Neural cell (in vitro differentiated cells): ENCODE results near the gene UTP14C. TPM values are rescaled to one million over a fixed set of nuclear protein-coding genes. Genes with fewer than 3 reads are reported as not detected.

ENCODE experiments used
- H2AFZ ChIP-seq: fragments of 200-600, 300-800 bp; sonication (generic), shearing (Covaris generic); 2 replicates; pipeline ENCODE4 v1.6.0; 2014; ENCODE audit warnings: low read depth, mild to moderate bottlenecking, antibody characterized with exemption, low read length, moderate library complexity
- H3F3A ChIP-seq: fragments of 200-600 bp; shearing (Covaris generic); 2 replicates; pipeline ENCODE4 v1.6.1; 2016; ENCODE audit warnings: mild to moderate bottlenecking, moderate library complexity, mixed read lengths, antibody characterized with exemption, low read length; ENCODE audit not compliant: insufficient read depth, poor library complexity, severe bottlenecking
- H3K27ac ChIP-seq: fragments of 200-600, 300-800 bp; sonication (generic), shearing (Covaris generic); 2 replicates; pipeline ENCODE4 v1.5.1; 2014; ENCODE audit warnings: mild to moderate bottlenecking, low read length, moderate library complexity
- H3K27me3 ChIP-seq: fragments of 300-800, 200-600 bp; sonication (generic), shearing (Covaris generic); 2 replicates; pipeline ENCODE4 v1.6.0; 2014; ENCODE audit warnings: mild to moderate bottlenecking, low read depth, low read length, moderate library complexity; ENCODE audit not compliant: insufficient read depth
- H3K36me3 ChIP-seq: fragments of 300-800, 200-600 bp; sonication (generic), shearing (Covaris generic); 2 replicates; pipeline ENCODE4 v1.5.1; 2014; ENCODE audit warnings: mild to moderate bottlenecking, antibody characterized with exemption, low read length, moderate library complexity; ENCODE audit not compliant: insufficient read depth
- H3K4me2 ChIP-seq: fragments of 300-800, 200-600 bp; sonication (generic), shearing (Covaris generic); 2 replicates; pipeline ENCODE4 v1.6.0; 2014; ENCODE audit warnings: mild to moderate bottlenecking, low read length
- H3K4me3 ChIP-seq: fragments of 300-800, 200-600 bp; sonication (generic), shearing (Covaris generic); 2 replicates; pipeline ENCODE4 v1.5.1; 2014; ENCODE audit warnings: mild to moderate bottlenecking, low read length, moderate library complexity
- H3K79me2 ChIP-seq: fragments of 200-600 bp; shearing (Covaris generic); replicated peaks from 2 replicates; pipeline ENCODE4 v1.6.0; 2014; ENCODE audit warnings: mild to moderate bottlenecking, low read length, moderate library complexity; ENCODE audit not compliant: insufficient read depth
- H3K9ac ChIP-seq: fragments of 300-800, 200-600 bp; sonication (generic), shearing (Covaris generic); 2 replicates; pipeline ENCODE4 v1.6.1; 2016; ENCODE audit warnings: mild to moderate bottlenecking, low read length, mixed read lengths
- H3K9me2 ChIP-seq: fragments of 200-600 bp; shearing (Covaris generic); 2 replicates; pipeline ENCODE4 v1.6.1; 2016; ENCODE audit warnings: mild to moderate bottlenecking, low read length, mixed read lengths; ENCODE audit not compliant: insufficient read depth
- H3K9me3 ChIP-seq: fragments of 200-600, 300-800 bp; sonication (generic), shearing (Covaris generic); 2 replicates; pipeline ENCODE4 v1.6.1; 2016; ENCODE audit warnings: mild to moderate bottlenecking, mixed run types, low read length, moderate library complexity, mixed read lengths
- H4K20me1 ChIP-seq: fragments of 200-600 bp; shearing (Covaris generic); 2 replicates; pipeline ENCODE4 v1.6.1; 2016; ENCODE audit warnings: mild to moderate bottlenecking, mixed run types; ENCODE audit not compliant: insufficient read depth
- EP300 ChIP-seq: fragments of 450-650 bp; conservative IDR thresholded peaks from 2 replicates; pipeline ENCODE4 v1.6.1; 2014; ENCODE audit warnings: antibody characterized with exemption, mild to moderate bottlenecking, moderate library complexity; ENCODE audit not compliant: poor library complexity, severe bottlenecking
- EZH2 ChIP-seq: fragments of 200-600, 300-800 bp; shearing (Covaris generic), sonication (generic); IDR thresholded peaks from 2 replicates; pipeline ENCODE4 v1.6.1; 2014; ENCODE audit warnings: antibody characterized with exemption, low read length, borderline replicate concordance, mild to moderate bottlenecking; ENCODE audit not compliant: insufficient read depth, poor library complexity, severe bottlenecking
- MXI1 ChIP-seq: fragments of 450-650 bp; conservative IDR thresholded peaks from 2 replicates; pipeline ENCODE4 v1.6.1; 2014; ENCODE audit warnings: antibody characterized with exemption, mild to moderate bottlenecking; ENCODE audit not compliant: poor library complexity, severe bottlenecking
- POLR2AphosphoS5 ChIP-seq: IDR thresholded peaks from 2 replicates; pipeline ENCODE4 v1.6.1; 2012
- RAD21 ChIP-seq: fragments of 450-650 bp; conservative IDR thresholded peaks from 2 replicates; pipeline ENCODE4 v1.6.1; 2014; ENCODE audit warnings: antibody characterized with exemption, mild to moderate bottlenecking, moderate library complexity
- SMC3 ChIP-seq: fragments of 450-650 bp; conservative IDR thresholded peaks from 2 replicates; pipeline ENCODE4 v1.6.1; 2014; ENCODE audit warnings: antibody characterized with exemption, mild to moderate bottlenecking, moderate library complexity; ENCODE audit not compliant: poor library complexity
- TAF1 ChIP-seq: IDR thresholded peaks from 2 replicates; pipeline ENCODE4 v1.6.1; 2012; ENCODE audit warnings: low read depth
- polyA plus RNA-seq: library from polyadenylated mRNA; depleted of rRNA; stranded (reverse); fragments of >200 nt; gene quantifications from 2 replicates; pipeline ENCODE4 v1.2.3, GENCODE V29; 2014
- TF ChIP-seq, protein P1 (sequence below): IDR thresholded peaks from 2 replicates; pipeline ENCODE4 v1.6.1; 2012; ENCODE audit warnings: borderline replicate concordance
- TF ChIP-seq, protein P2 (sequence below): fragments of 450-650 bp; IDR thresholded peaks from 2 replicates; pipeline ENCODE4 v1.5.1; 2014; ENCODE audit warnings: antibody characterized with exemption, mild to moderate bottlenecking, moderate library complexity; ENCODE audit not compliant: poor library complexity, severe bottlenecking

UTP14C gene
- polyA plus RNA-seq, 1 donor from 2014 or later: 16.3 TPM

DNA sequence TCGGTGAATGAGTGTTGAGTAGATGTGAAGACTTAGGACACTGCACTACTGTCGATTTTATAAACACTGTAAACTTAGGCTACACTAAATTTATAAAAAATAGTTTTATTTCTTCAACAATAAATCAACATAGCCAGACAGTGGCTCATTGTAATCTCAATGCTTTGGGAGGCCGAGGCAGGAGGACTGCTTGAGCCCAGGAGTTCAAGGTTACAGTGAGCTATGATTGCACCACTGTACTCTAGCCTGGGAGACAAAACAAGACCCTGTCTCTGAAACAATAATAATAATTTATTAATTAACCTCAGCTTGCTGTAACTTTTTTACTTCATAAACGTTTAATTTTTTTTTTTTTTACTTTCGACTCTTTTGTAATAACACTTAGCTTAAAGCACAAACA lies 47.6 kb upstream of the UTP14C start:
- Histone ChIP-seq H3K27ac (no peak overlapping the region), H3K9me3 (peaks cover 5% of the 10 kb centered on the region), H3K4me3 (no peak overlapping the region), H3K9ac (no peak overlapping the region), H3K4me2 (no peak overlapping the region), H4K20me1 (no peaks in the 10 kb centered on the region), H3K36me3 (no peaks in the 10 kb centered on the region), H3F3A (no peaks in the 10 kb centered on the region), H2AFZ (no peak overlapping the region), H3K9me2 (no peaks in the 10 kb centered on the region), H3K79me2 (no peaks in the 10 kb centered on the region), H3K27me3 (no peaks in the 10 kb centered on the region)
- TF ChIP-seq TAF1 (no peak), SMC3 (no peak), POLR2AphosphoS5 (no peak), EZH2 (no peak), EP300 (no peak), RAD21 (no peak), MXI1 (no peak)
- TF ChIP-seq, protein P1, sequence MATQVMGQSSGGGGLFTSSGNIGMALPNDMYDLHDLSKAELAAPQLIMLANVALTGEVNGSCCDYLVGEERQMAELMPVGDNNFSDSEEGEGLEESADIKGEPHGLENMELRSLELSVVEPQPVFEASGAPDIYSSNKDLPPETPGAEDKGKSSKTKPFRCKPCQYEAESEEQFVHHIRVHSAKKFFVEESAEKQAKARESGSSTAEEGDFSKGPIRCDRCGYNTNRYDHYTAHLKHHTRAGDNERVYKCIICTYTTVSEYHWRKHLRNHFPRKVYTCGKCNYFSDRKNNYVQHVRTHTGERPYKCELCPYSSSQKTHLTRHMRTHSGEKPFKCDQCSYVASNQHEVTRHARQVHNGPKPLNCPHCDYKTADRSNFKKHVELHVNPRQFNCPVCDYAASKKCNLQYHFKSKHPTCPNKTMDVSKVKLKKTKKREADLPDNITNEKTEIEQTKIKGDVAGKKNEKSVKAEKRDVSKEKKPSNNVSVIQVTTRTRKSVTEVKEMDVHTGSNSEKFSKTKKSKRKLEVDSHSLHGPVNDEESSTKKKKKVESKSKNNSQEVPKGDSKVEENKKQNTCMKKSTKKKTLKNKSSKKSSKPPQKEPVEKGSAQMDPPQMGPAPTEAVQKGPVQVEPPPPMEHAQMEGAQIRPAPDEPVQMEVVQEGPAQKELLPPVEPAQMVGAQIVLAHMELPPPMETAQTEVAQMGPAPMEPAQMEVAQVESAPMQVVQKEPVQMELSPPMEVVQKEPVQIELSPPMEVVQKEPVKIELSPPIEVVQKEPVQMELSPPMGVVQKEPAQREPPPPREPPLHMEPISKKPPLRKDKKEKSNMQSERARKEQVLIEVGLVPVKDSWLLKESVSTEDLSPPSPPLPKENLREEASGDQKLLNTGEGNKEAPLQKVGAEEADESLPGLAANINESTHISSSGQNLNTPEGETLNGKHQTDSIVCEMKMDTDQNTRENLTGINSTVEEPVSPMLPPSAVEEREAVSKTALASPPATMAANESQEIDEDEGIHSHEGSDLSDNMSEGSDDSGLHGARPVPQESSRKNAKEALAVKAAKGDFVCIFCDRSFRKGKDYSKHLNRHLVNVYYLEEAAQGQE: no peak
- TF ChIP-seq, protein P2, sequence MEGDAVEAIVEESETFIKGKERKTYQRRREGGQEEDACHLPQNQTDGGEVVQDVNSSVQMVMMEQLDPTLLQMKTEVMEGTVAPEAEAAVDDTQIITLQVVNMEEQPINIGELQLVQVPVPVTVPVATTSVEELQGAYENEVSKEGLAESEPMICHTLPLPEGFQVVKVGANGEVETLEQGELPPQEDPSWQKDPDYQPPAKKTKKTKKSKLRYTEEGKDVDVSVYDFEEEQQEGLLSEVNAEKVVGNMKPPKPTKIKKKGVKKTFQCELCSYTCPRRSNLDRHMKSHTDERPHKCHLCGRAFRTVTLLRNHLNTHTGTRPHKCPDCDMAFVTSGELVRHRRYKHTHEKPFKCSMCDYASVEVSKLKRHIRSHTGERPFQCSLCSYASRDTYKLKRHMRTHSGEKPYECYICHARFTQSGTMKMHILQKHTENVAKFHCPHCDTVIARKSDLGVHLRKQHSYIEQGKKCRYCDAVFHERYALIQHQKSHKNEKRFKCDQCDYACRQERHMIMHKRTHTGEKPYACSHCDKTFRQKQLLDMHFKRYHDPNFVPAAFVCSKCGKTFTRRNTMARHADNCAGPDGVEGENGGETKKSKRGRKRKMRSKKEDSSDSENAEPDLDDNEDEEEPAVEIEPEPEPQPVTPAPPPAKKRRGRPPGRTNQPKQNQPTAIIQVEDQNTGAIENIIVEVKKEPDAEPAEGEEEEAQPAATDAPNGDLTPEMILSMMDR: no peak

DNA sequence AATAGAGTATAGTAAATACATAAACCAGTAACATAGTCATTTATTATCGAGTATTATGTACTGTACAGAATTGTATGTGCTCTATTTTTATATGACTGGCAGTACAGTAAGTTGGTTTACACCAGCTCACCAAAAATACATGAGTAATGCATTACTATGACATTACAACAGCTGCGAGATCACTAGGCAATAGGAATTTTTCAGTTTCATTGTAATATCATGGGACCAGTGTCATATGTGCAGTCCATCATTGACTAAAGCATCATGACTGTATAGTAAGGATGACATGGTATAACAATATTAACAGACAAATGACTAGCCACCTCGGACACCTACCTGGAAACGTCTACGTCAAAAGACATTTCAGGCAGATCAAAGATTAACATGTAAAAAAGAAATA lies 46.9 kb upstream of the UTP14C start:
- H3K79me2 ChIP-seq: no peaks in the 10 kb centered on the region

More for the DNA sequence above, 46.9 kb upstream of the UTP14C start:
- Histone ChIP-seq H3F3A (no peaks in the 10 kb centered on the region), H2AFZ (no peak overlapping the region), H3K27ac (no peak overlapping the region), H3K4me3 (no peak overlapping the region), H4K20me1 (no peaks in the 10 kb centered on the region), H3K27me3 (no peaks in the 10 kb centered on the region), H3K36me3 (no peaks in the 10 kb centered on the region), H3K4me2 (no peak overlapping the region), H3K9me3 (peaks cover 5% of the 10 kb centered on the region), H3K9ac (no peak overlapping the region), H3K9me2 (no peaks in the 10 kb centered on the region)
- TF ChIP-seq POLR2AphosphoS5: no peak
- TF ChIP-seq, protein P2: no peak
- no peak for TF ChIP-seq EZH2
- TF ChIP-seq MXI1: no peak
- no peak for TF ChIP-seq EP300
- no peak for TF ChIP-seq SMC3
- TF ChIP-seq, protein P1: no peak
- no peak for TF ChIP-seq TAF1
- TF ChIP-seq RAD21: no peak
